ENCODE measurements around the gene HMX3. TPM values are rescaled to one million over a fixed set of nuclear protein-coding genes. Genes with fewer than 3 reads are reported as not detected.

Gene HMX3
- total RNA-seq, 1 donor from 2014 or later = not detected

DNA sequence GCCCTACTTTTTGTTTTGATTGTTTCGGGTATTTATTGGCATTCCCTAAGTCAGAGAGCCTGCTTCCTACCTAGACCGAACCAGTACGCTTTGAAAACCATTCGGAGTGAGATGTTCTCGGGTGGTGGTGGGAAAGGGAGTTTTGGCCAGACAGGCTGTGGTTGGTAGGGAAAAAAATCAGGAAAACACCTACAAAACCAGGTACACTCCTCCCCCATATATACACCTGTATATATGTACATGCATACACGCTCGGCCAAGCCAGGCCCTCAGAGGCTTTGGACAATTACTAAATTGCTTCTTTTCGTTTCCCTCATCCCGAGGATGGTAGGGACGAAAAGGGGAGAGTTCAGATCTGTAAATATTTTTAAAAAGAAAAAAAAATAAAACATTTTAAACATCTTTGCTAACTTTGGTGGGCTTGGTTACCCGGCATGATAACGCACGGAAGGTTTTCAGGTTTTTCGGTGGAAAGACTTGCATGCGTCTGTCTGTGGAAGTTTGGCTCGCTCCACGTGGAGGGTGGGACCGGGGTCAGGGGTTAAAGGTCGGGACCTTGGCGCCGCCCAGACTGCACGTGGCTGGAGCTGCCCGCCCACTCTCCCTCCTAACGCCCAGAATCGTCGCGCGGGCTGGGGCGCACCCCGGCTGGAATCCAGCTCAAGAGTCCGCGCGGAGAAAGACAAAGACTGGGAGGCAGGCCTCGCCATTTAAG, 14.7 kb downstream of the HMX3 start:
- peaks cover 10% of the 10 kb centered on the region for H3K9me3 Mint-ChIP-seq (ENCODE audit: unreplicated experiment)
- peaks cover 4% of the 10 kb centered on the region for H3K36me3 Mint-ChIP-seq (ENCODE audit: low read depth, unreplicated experiment)
- Histone ChIP-seq H2AFZ (ENCODE audit: low read depth, low read length) (peak overlapping the region; percentile 14), H3K9ac (ENCODE audit: low read length) (no peak overlapping the region), H3K27ac (ENCODE audit: low read depth, low read length) (no peak overlapping the region), H3K9me3 (ENCODE audit: insufficient read depth, low read depth, low read length) (no peaks in the 10 kb centered on the region), H3K4me3 (ENCODE audit: insufficient read depth, low read depth, low read length) (peak overlapping the region; percentile 35), H3K79me2 (ENCODE audit: insufficient read depth, low read length) (peaks cover 12% of the 10 kb centered on the region), H3K4me1 (ENCODE audit: insufficient read depth, low read length) (peaks cover 10% of the 10 kb centered on the region), H4K20me1 (ENCODE audit: insufficient read depth, low read length) (peaks cover 17% of the 10 kb centered on the region), H3K27me3 (ENCODE audit: insufficient read depth, low read length) (peaks cover 76% of the 10 kb centered on the region), H3K36me3 (ENCODE audit: insufficient read depth, low read length) (no peaks in the 10 kb centered on the region), H3K4me2 (ENCODE audit: low read length) (peak overlapping the region; percentile 82)
- FAIRE-seq = no peak
- TF ChIP-seq, protein P1, sequence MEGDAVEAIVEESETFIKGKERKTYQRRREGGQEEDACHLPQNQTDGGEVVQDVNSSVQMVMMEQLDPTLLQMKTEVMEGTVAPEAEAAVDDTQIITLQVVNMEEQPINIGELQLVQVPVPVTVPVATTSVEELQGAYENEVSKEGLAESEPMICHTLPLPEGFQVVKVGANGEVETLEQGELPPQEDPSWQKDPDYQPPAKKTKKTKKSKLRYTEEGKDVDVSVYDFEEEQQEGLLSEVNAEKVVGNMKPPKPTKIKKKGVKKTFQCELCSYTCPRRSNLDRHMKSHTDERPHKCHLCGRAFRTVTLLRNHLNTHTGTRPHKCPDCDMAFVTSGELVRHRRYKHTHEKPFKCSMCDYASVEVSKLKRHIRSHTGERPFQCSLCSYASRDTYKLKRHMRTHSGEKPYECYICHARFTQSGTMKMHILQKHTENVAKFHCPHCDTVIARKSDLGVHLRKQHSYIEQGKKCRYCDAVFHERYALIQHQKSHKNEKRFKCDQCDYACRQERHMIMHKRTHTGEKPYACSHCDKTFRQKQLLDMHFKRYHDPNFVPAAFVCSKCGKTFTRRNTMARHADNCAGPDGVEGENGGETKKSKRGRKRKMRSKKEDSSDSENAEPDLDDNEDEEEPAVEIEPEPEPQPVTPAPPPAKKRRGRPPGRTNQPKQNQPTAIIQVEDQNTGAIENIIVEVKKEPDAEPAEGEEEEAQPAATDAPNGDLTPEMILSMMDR (IDR thresholded peaks at IDR 0.05; ENCODE audit: insufficient read depth, low read depth, low read length) = no peak
- no peak for TF ChIP-seq EZH2 (IDR thresholded peaks at IDR 0.05; ENCODE audit: insufficient read depth, low read length)
- H3K4me3 Mint-ChIP-seq (ENCODE audit: unreplicated experiment) = peak overlapping the region; percentile 77
- H3K27ac Mint-ChIP-seq (ENCODE audit: unreplicated experiment) = peak overlapping the region; percentile 53
- H3K27me3 Mint-ChIP-seq (ENCODE audit: low read depth, unreplicated experiment) = peaks cover 57% of the 10 kb centered on the region
- H3K4me1 Mint-ChIP-seq (ENCODE audit: low read depth, unreplicated experiment) = no peaks in the 10 kb centered on the region
- DNase-seq (ENCODE audit: low read depth) = no peak

DNA sequence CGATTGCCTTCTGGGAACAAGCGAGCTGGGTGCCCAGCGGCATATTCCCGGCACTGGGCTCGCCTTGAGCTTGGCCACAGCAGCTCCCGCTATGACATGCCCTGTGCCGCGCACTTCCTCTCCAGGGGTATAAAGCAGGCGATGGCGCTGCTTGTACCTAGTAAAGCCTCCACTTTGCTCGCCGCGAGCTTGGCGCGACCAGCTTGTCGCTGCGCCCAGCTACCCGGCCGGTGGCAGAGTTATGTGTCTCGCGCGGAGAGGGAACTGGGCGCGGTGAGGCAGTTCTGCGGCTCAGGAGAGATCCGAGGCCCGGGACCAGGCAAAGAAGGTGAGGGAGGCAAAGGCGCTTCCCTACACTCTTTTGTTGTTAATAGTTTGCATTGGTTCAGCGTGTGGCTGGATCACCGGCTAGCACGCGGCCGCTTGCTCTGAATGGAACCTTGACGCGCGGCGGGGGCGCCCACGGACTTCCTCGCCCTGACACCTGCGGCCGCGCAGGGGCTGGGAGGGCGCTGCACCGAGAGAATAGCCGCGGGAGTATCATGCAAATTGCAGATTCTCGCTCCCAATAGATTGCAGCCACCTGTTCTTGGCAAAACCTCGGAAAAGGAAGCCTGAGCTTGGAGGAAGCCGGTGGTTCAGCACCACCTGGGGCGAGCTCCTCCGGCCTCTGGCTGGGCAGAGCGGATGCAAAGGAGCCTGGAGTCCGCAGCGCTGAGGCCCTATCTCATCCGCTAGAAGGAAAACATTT, 15.4 kb downstream of the HMX3 start:
- Histone ChIP-seq H3K36me3 (ENCODE audit: insufficient read depth, low read length) (peaks cover 1% of the 10 kb centered on the region), H3K4me3 (ENCODE audit: insufficient read depth, low read depth, low read length) (no peak overlapping the region), H2AFZ (ENCODE audit: low read depth, low read length) (peak overlapping the region; percentile 14), H3K9ac (ENCODE audit: low read length) (no peak overlapping the region), H3K4me2 (ENCODE audit: low read length) (peak overlapping the region; percentile 53), H3K27me3 (ENCODE audit: insufficient read depth, low read length) (peaks cover 69% of the 10 kb centered on the region), H4K20me1 (ENCODE audit: insufficient read depth, low read length) (peaks cover 21% of the 10 kb centered on the region), H3K79me2 (ENCODE audit: insufficient read depth, low read length) (peaks cover 19% of the 10 kb centered on the region), H3K27ac (ENCODE audit: low read depth, low read length) (no peak overlapping the region), H3K9me3 (ENCODE audit: insufficient read depth, low read depth, low read length) (no peaks in the 10 kb centered on the region), H3K4me1 (ENCODE audit: insufficient read depth, low read length) (peaks cover 14% of the 10 kb centered on the region)
- Mint-ChIP-seq H3K27me3 (ENCODE audit: low read depth, unreplicated experiment) (peaks cover 52% of the 10 kb centered on the region), H3K36me3 (ENCODE audit: low read depth, unreplicated experiment) (peaks cover 6% of the 10 kb centered on the region), H3K9me3 (ENCODE audit: unreplicated experiment) (peaks cover 10% of the 10 kb centered on the region), H3K4me3 (ENCODE audit: unreplicated experiment) (peak overlapping the region; percentile 40), H3K27ac (ENCODE audit: unreplicated experiment) (no peak overlapping the region), H3K4me1 (ENCODE audit: low read depth, unreplicated experiment) (peaks cover 4% of the 10 kb centered on the region)
- peak; percentile 94 for TF ChIP-seq EZH2 (IDR thresholded peaks at IDR 0.05; ENCODE audit: insufficient read depth, low read length)
- TF ChIP-seq, protein P1 (IDR thresholded peaks at IDR 0.05; ENCODE audit: insufficient read depth, low read depth, low read length) = no peak
- no peak for DNase-seq (ENCODE audit: low read depth)
- FAIRE-seq = no peak
